HG03025 (cell line): ENCODE results near the gene EXOC4.
"Not testable (repeated sequence)": the region's sequence is repeated elsewhere in the genome, so short reads cannot be mapped to it uniquely, and the experiment has no call there.

Experiments
- ATAC-seq: cut with Tn5 transposase; IDR thresholded peaks from one replicate; pipeline ENCODE4 v1.9.1; 2021; ENCODE audit warnings: mild to moderate bottlenecking, moderate library complexity; ENCODE audit not compliant: unreplicated experiment, low FRiP score

Gene EXOC4

GRCh38 chr7:133275008-133275407 is 22.1 kb downstream of the EXOC4 start:
- no peak for ATAC-seq

GRCh38 chr7:133275446-133276095 is 22.7 kb downstream of the EXOC4 start:
- ATAC-seq: no peak

DNA sequence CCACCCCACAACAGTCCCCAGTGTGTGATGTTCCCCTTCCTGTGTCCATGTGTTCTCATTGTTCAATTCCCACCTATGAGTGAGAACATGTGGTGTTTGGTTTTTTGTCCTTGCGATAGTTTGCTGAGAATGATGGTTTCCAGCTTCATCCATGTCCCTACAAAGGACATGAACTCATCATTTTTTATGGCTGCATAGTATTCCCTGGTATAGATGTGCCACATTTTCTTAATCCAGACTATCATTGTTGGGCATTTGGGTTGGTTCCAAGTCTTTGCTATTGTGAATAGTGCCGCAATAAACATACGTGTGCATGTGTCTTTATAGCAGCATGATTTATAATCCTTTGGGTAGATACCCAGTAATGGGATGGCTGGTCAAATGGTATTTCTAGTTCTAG is 26.1 kb downstream of the EXOC4 start:
- ATAC-seq: not testable (repeated sequence)

GRCh38 chr7:133282094-133282493 is 29.2 kb downstream of the EXOC4 start:
- no peak for ATAC-seq

DNA sequence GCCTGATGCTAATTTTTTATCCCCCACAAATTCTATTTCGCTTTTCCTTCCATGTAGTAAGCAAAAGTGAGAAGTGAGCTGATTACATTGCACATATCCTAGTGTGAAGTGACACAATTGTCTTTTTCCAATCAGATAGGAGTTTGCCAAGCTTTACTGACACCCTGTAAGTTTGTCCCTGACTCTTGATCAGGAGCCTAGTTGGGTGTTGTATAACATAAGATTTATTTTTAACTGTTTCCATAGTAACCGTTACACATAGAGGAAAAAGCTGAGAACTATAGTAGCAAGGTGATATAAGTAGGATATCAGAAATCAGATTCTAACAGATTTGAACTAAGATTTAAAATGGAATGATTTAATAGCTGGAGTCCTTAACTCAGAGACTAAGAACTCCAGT is 31.2 kb downstream of the EXOC4 start:
- no peak for ATAC-seq

GRCh38 chr7:133288970-133289369 is 36.1 kb downstream of the EXOC4 start:
- no peak for ATAC-seq

- no peak for ATAC-seq
These were observed 37.2 kb downstream of the EXOC4 start for GRCh38 chr7:133290041-133290440.

GRCh38 chr7:133290676-133291333 is 37.9 kb downstream of the EXOC4 start:
- ATAC-seq: no peak

- no peak for ATAC-seq
These were observed 39.8 kb downstream of the EXOC4 start for GRCh38 chr7:133292631-133293030.

GRCh38 chr7:133293384-133294160 is 40.7 kb downstream of the EXOC4 start:
- no peak for ATAC-seq

DNA sequence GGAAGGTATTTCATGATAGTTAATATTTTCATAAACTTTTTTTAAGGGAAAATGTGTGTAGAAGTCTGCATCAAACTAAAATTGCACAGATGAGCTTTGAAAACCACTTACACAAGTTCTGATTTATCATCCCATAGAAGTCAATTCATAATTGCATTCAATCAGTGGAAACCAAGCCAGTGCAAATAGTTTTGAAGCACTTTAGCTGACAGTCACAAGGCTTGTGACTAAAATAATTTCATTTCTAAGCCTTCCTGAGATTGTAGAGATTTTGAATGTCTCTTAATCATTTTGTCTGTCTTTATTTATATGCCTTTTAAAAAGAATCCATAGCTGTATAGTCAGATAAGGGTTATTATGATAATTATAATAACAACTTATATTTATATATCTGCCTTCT is 41.4 kb downstream of the EXOC4 start:
- ATAC-seq: no peak

GRCh38 chr7:133295484-133295883 is 42.6 kb downstream of the EXOC4 start:
- ATAC-seq: no peak

DNA sequence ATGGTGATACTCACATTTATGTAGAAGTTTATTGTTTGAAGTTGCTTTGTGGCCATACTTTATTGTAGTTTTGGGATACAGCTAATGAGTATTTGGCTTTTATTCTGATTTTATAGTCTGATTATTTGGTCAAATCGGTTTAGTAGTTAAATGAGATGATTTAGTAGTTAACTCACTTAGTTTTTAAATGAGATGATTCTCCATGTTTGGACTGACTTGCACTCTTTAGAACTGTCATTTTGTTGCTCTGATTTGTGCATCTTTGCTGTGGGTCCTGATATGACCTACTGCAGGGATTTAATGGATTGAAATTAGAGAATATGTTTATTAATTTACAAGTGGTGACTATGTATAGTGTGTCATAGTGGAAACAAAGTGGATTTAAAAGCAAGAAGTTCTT is 44.2 kb downstream of the EXOC4 start:
- ATAC-seq: no peak

DNA sequence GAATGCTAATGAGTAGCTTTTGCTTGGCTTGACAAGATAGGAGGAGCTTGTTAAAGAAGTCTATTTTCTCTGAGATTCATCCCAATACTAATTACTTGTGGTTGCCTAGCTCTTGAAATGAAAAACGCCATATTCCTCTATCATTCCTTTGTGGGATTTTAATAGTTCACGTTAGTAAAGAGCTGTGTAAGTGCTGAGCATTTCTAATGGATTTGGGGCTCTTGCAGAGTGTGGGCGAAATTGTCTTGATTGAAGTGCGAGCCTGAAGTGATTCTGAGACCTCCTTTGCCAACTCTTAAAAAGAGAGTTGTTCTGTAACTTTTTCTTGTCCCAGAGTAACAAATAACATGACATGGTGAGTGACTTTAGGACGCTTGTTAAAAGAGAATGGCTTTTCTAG is 45.2 kb downstream of the EXOC4 start:
- no peak for ATAC-seq

- no peak for ATAC-seq
These were observed 46.8 kb downstream of the EXOC4 start for GRCh38 chr7:133299676-133300075.

DNA sequence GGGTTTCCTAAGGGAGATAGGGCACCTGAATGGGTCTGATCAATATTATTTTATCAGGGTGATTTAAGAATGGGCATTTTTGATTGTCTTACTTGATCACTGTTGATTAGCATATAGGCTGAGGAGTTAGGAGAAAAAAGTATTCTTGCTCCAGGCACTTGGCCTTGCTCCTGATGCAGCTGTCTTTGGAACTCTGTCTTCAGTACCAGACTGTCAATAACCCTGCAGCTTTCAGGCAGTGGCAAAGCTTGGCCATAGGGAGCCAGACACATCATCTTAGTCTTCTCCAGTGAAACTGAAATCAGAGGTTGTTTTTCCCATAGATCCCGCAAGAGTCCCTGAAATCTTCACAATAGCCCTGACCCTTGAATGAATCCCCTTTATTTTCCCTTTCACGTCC is 47.2 kb downstream of the EXOC4 start:
- ATAC-seq: no peak

GRCh38 chr7:133300811-133301210 is 47.9 kb downstream of the EXOC4 start:
- ATAC-seq: no peak

DNA sequence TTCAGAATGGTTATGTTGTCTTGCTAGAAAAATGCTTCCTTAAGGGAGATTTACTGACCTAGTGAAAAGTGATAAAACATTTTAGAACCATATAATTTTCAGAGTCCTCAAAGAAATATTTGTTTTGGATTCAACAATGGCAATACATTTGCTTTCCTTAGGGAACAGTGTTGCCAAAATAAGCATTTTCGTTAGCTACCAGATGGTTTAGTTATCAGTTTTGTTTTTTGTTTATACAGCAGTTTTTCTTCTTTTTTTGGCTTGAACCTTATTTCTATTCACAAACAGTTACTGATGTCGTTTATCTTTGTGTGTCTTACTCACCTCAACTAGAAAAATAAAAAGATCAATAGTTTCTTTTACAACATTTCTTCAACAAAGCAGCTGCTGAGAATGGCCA is 48.6 kb downstream of the EXOC4 start:
- no peak for ATAC-seq

GRCh38 chr7:133303372-133303771 is 50.5 kb downstream of the EXOC4 start:
- no peak for ATAC-seq

DNA sequence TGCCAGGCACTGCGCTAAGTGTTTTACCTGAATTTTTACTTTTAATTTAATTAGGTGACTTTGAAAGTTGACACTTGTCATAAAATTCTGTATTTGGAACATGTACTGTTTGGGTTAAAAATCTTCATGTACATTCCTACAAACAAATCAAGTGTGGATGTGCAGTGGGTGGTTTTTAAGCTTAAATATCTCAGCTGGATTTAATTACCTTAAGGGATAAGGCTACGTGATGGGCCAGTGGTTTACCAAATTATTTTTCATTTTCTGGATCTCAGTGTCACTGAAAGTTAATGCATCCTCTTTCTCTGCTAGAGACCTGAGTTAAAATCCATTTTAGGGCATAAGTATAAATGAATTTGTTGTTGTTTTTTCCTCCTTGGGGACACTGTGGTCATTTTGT is 51.1 kb downstream of the EXOC4 start:
- no peak for ATAC-seq

GRCh38 chr7:133309333-133309732 is 56.5 kb downstream of the EXOC4 start:
- no peak for ATAC-seq
